ENCODE data around the gene PPIL6. TPM values are rescaled to one million over a fixed set of nuclear protein-coding genes. Genes with fewer than 3 reads are reported as not detected.

Gene PPIL6
- total and polyA plus RNA-seq, 2 donors from 2014 or later: 6.0 to 8.4 TPM

GRCh38 chr6:109475625-109476024, 35.2 kb upstream of the PPIL6 start:
- Histone ChIP-seq H3K9ac (ENCODE audit: low read length in 3 of 3) (no peak overlapping the region), H3K27ac (ENCODE audit: low read depth in 2 of 2, low read length in 2 of 2) (no peak overlapping the region), H3K27me3 (ENCODE audit: control insufficient read depth, insufficient read depth, low read length) (no peaks in the 10 kb centered on the region), H3K4me1 (ENCODE audit: control insufficient read depth in 2 of 3, insufficient read depth in 2 of 3, low read depth in 1 of 3, low read length in 3 of 3) (peaks cover 0 to 17% (median 11%) of the 10 kb centered on the region in 3 donors), H3K9me3 (ENCODE audit: control insufficient read depth in 2 of 3, insufficient read depth in 1 of 3, low read length in 3 of 3) (no peaks in the 10 kb centered on the region), H3K4me3 (ENCODE audit: low read length in 3 of 3) (no peak overlapping the region), H3K36me3 (ENCODE audit: control insufficient read depth in 2 of 3, insufficient read depth in 3 of 3, low read length in 3 of 3) (peaks cover 2 to 31% (median 28%) of the 10 kb centered on the region in 3 donors)
- DNase-seq (no peak), FAIRE-seq (no peak)
- no peak for TF ChIP-seq CTCF (IDR thresholded peaks at IDR 0.05; ENCODE audit: borderline replicate concordance, extremely low read depth, insufficient read depth)
- intact Hi-C loops (cut with DNase I): no loop called here

GRCh38 chr6:109474995-109475394, 34.6 kb upstream of the PPIL6 start:
- no peak for TF ChIP-seq CTCF (IDR thresholded peaks at IDR 0.05; ENCODE audit: borderline replicate concordance, extremely low read depth, insufficient read depth)
- Histone ChIP-seq H3K27me3 (ENCODE audit: control insufficient read depth, insufficient read depth, low read length) (no peaks in the 10 kb centered on the region), H3K36me3 (ENCODE audit: control insufficient read depth in 2 of 3, insufficient read depth in 3 of 3, low read length in 3 of 3) (peaks cover 4 to 33% (median 31%) of the 10 kb centered on the region in 3 donors), H3K9me3 (ENCODE audit: control insufficient read depth in 2 of 3, insufficient read depth in 1 of 3, low read length in 3 of 3) (no peaks in the 10 kb centered on the region), H3K27ac (ENCODE audit: low read depth in 2 of 2, low read length in 2 of 2) (no peak overlapping the region), H3K4me1 (ENCODE audit: control insufficient read depth in 2 of 3, insufficient read depth in 2 of 3, low read depth in 1 of 3, low read length in 3 of 3) (peaks cover 0 to 14% (median 7%) of the 10 kb centered on the region in 3 donors), H3K4me3 (ENCODE audit: low read length in 3 of 3) (no peak overlapping the region), H3K9ac (ENCODE audit: low read length in 3 of 3) (no peak overlapping the region)
- no peak for DNase-seq
- no peak for FAIRE-seq
- intact Hi-C loops (cut with DNase I): no loop called here

- no peak for DNase-seq
- H3K36me3 ChIP-seq (ENCODE audit: control insufficient read depth in 2 of 3, insufficient read depth in 3 of 3, low read length in 3 of 3): peaks cover 4 to 39% (median 34%) of the 10 kb centered on the region in 3 donors
- peaks cover 0 to 7% (median 4%) of the 10 kb centered on the region in 3 donors for H3K4me1 ChIP-seq (ENCODE audit: control insufficient read depth in 2 of 3, insufficient read depth in 2 of 3, low read depth in 1 of 3, low read length in 3 of 3)
- intact Hi-C loops (cut with DNase I): no loop called here
- TF ChIP-seq CTCF (IDR thresholded peaks at IDR 0.05; ENCODE audit: borderline replicate concordance, extremely low read depth, insufficient read depth): no peak
- no peaks in the 10 kb centered on the region for H3K27me3 ChIP-seq (ENCODE audit: control insufficient read depth, insufficient read depth, low read length)
- H3K9ac ChIP-seq (ENCODE audit: low read length in 3 of 3): no peak overlapping the region
- H3K4me3 ChIP-seq (ENCODE audit: low read length in 3 of 3): no peak overlapping the region
- no peak overlapping the region for H3K27ac ChIP-seq (ENCODE audit: low read depth in 2 of 2, low read length in 2 of 2)
- no peaks in the 10 kb centered on the region for H3K9me3 ChIP-seq (ENCODE audit: control insufficient read depth in 2 of 3, insufficient read depth in 1 of 3, low read length in 3 of 3)
- FAIRE-seq: no peak
Observed at GRCh38 chr6:109473120-109473519, 32.7 kb upstream of the PPIL6 start.

All from kidney (tissue), 14 donors.